GM12878 (cell line): Measurements from ENCODE around the gene FTHL17. TPM values are rescaled to one million over a fixed set of nuclear protein-coding genes. Genes with fewer than 3 reads are reported as not detected.

Experiments used
- CBFB ChIP-seq: IDR thresholded peaks from 2 replicates; pipeline ENCODE4 v1.6.1; 2016; ENCODE audit warnings: antibody characterized with exemption, low read depth
- CHD4 ChIP-seq: fragments of 200-600 bp; sonication (generic); IDR thresholded peaks from 2 replicates; pipeline ENCODE4 v1.6.1; 2016; ENCODE audit warnings: mild to moderate bottlenecking
- E4F1 ChIP-seq: fragments of 450-650 bp; IDR thresholded peaks from 2 replicates; pipeline ENCODE4 v1.6.1; 2018; ENCODE audit warnings: borderline replicate concordance, mild to moderate bottlenecking; ENCODE audit not compliant: partially characterized antibody
- EED ChIP-seq: sonication (generic); IDR thresholded peaks from 2 replicates; pipeline ENCODE4 v1.6.1; 2016; ENCODE audit warnings: antibody characterized with exemption, low read depth
- EP300 ChIP-seq, 2 experiments: fragments of 150-350 bp in 1 of 2; IDR thresholded peaks; 2 replicates each; pipeline ENCODE4 v1.6.1; 2011 to 2012; ENCODE audit warnings: low read depth in 2 of 2, low read length in 2 of 2, borderline replicate concordance in 1 of 2, improper control_type of control experiment in 1 of 2, inconsistent platforms in 1 of 2; ENCODE audit not compliant: control insufficient read depth in 1 of 2
- ESRRA ChIP-seq: IDR thresholded peaks from 2 replicates; pipeline ENCODE4 v1.6.1; 2012; ENCODE audit warnings: mild to moderate bottlenecking, low read length, improper control_type of control experiment
- HDGF ChIP-seq: fragments of 450-650 bp; IDR thresholded peaks from 2 replicates; pipeline ENCODE4 v1.6.1; 2016; ENCODE audit warnings: antibody characterized with exemption
- IKZF2 ChIP-seq, 2 experiments: fragments of 450-650 bp; IDR thresholded peaks; 2 replicates each; pipeline ENCODE4 v1.6.1; 2017; ENCODE audit warnings: mild to moderate bottlenecking in 2 of 2, moderate library complexity in 2 of 2
- JUND ChIP-seq: IDR thresholded peaks from 2 replicates; pipeline ENCODE4 v1.6.1; 2012; ENCODE audit warnings: low read depth, mild to moderate bottlenecking, low read length, improper control_type of control experiment, moderate library complexity
- MYC ChIP-seq: IDR thresholded peaks from 2 replicates; pipeline ENCODE4 v1.6.1; 2011; ENCODE audit warnings: mild to moderate bottlenecking, low read length, moderate library complexity, inconsistent platforms; ENCODE audit not compliant: insufficient read depth, insufficient replicate concordance, insufficient read length, severe bottlenecking
- PKNOX1 ChIP-seq: fragments of 450-650 bp; IDR thresholded peaks from 2 replicates; pipeline ENCODE4 v1.6.1; 2016; ENCODE audit warnings: mild to moderate bottlenecking
- POLR2AphosphoS2 ChIP-seq: IDR thresholded peaks from 2 replicates; pipeline ENCODE4 v1.6.1; 2011; ENCODE audit warnings: low read depth, mild to moderate bottlenecking, low read length, improper control_type of control experiment, moderate library complexity
- POLR2AphosphoS5 ChIP-seq: IDR thresholded peaks from 2 replicates; pipeline ENCODE4 v1.6.1; 2011; ENCODE audit warnings: mild to moderate bottlenecking, low read length, inconsistent platforms
- PRDM15 ChIP-seq: fragments of 450-650 bp; formaldehyde crosslinking; IDR thresholded peaks from 2 replicates; pipeline ENCODE4 v1.4.0; 2020; ENCODE audit warnings: mild to moderate bottlenecking, moderate library complexity
- RAD21 ChIP-seq: IDR thresholded peaks from 2 replicates; pipeline ENCODE4 v1.6.1; 2011; ENCODE audit warnings: mild to moderate bottlenecking, low read depth, low read length, moderate library complexity; ENCODE audit not compliant: insufficient read depth
- RUNX3 ChIP-seq: IDR thresholded peaks from 2 replicates; pipeline ENCODE4 v1.6.1; 2012; ENCODE audit warnings: low read length, inconsistent platforms
- SIN3A ChIP-seq: IDR thresholded peaks from 2 replicates; pipeline ENCODE4 v1.6.1; 2012; ENCODE audit warnings: low read depth, low read length, improper control_type of control experiment
- SIX5 ChIP-seq: IDR thresholded peaks from 2 replicates; pipeline ENCODE4 v1.6.1; 2011; ENCODE audit warnings: mild to moderate bottlenecking, low read depth, low read length, moderate library complexity; ENCODE audit not compliant: severe bottlenecking
- SMARCA5 ChIP-seq: fragments of 450-650 bp; IDR thresholded peaks from 2 replicates; pipeline ENCODE4 v1.6.1; 2017; ENCODE audit warnings: mild to moderate bottlenecking
- STAT1 ChIP-seq: fragments of 450-650 bp; conservative IDR thresholded peaks from 2 replicates; pipeline ENCODE4 v1.6.1; 2014; ENCODE audit warnings: antibody characterized with exemption, mild to moderate bottlenecking
- STAT3 ChIP-seq: IDR thresholded peaks from 2 replicates; pipeline ENCODE4 v1.6.1; 2011; ENCODE audit warnings: low read depth, low read length, improper control_type of control experiment
- SUZ12 ChIP-seq: fragments of 200-600 bp; sonication (generic); IDR thresholded peaks from one replicate; pipeline ENCODE4 v1.6.1; 2018; ENCODE audit warnings: antibody characterized with exemption, mild to moderate bottlenecking; ENCODE audit not compliant: unreplicated experiment
- TBL1XR1 ChIP-seq: IDR thresholded peaks from 2 replicates; pipeline ENCODE4 v1.6.1; 2012; ENCODE audit warnings: low read depth, low read length, improper control_type of control experiment
- TCF12 ChIP-seq: IDR thresholded peaks from 2 replicates; pipeline ENCODE4 v1.6.1; 2011; ENCODE audit warnings: low read depth, mild to moderate bottlenecking, low read length
- TCF7 ChIP-seq: IDR thresholded peaks from 2 replicates; pipeline ENCODE4 v1.6.1; 2014; ENCODE audit warnings: antibody characterized with exemption, borderline replicate concordance
- polyA plus RNA-seq, 11 experiments: library from polyadenylated mRNA; depleted of rRNA in 4 of 11; unstranded in 6 of 11; stranded (reverse) in 5 of 11; fragments of >200 nt; fragmentation: Nextera tagmentation in 4 of 11; fragmentation: Illumina TruSeq in 1 of 11; extraction: Ambion mirVana in 4 of 11; extraction: Trizol in 1 of 11; gene quantifications; 1 replicate in 1 of 11; 2 replicates in 10 of 11; pipeline versions ENCODE4 v1.2.1 to v1.2.3, GENCODE V29; 2011 to 2016; ENCODE audit warnings: inconsistent platforms in 2 of 11, missing spikeins in 2 of 11, low read depth in 1 of 11
- total RNA-seq, 4 experiments: library from RNA; depleted of rRNA in 3 of 4; stranded (reverse); fragments of >200 nt in 3 of 4; fragmentation: Illumina TruSeq in 1 of 4; extraction: Trizol in 1 of 4; gene quantifications; 2 replicates each; pipeline versions ENCODE4 v1.2.1 to v1.2.3, GENCODE V29; 2013 to 2021

The FTHL17 gene
- total and polyA plus RNA-seq, 10 of the 15 experiments (the other 5 are each of a cell fraction or from before 2014, with no cell fraction given) = not detected

- TF ChIP-seq PRDM15 (no peak), SIN3A (no peak), ESRRA (no peak), IKZF2 (IDR thresholded peaks at IDR 0.05) (peak in 1 of 2 experiments; percentile 23; a peak in 1 of 4 replicates), CBFB (no peak), HDGF (no peak), SIX5 (no peak), POLR2AphosphoS2 (no peak), EED (no peak), CHD4 (no peak), MYC (no peak), RUNX3 (0 out of 2 replicates have a peak, but pooled peaks have one; percentile 14), TCF12 (no peak), TBL1XR1 (no peak), STAT3 (no peak), RAD21 (no peak), EP300 (IDR thresholded peaks at IDR 0.05; ENCODE audit: borderline replicate concordance in 1 of 2, control insufficient read depth in 1 of 2, low read depth in 2 of 2, low read length in 2 of 2) (peak in 1 of 2 experiments; percentile 49; a peak in 1 of 4 replicates), JUND (no peak), STAT1 (no peak), POLR2AphosphoS5 (no peak), SMARCA5 (no peak), PKNOX1 (0 out of 2 replicates have a peak, but pooled peaks have one; percentile 22), SUZ12 (no peak), E4F1 (no peak), TCF7 (no peak)
Measured at GRCh38 chrX:31092970-31093638, 21.3 kb upstream of the FTHL17 start (continued).
